Osteocyte (in vitro differentiated cells): Measurements from ENCODE around the gene MORC3. TPM values are rescaled to one million over a fixed set of nuclear protein-coding genes. Genes with fewer than 3 reads are reported as not detected.

Experiments
- DNase-seq: peaks from one replicate; pipeline ENCODE4 v3.0.0; 2021; ENCODE audit warnings: mixed read lengths; ENCODE audit not compliant: unreplicated experiment; ENCODE audit errors: extremely low spot score
- H3K27ac Mint-ChIP-seq: one replicate; pipeline ENCODE4 v1.8.0; 2021; ENCODE audit warnings: mild to moderate bottlenecking, mixed read lengths; ENCODE audit not compliant: unreplicated experiment
- H3K27me3 Mint-ChIP-seq: one replicate; pipeline ENCODE4 v1.8.0; 2021; ENCODE audit warnings: mixed read lengths; ENCODE audit not compliant: unreplicated experiment
- H3K36me3 Mint-ChIP-seq: one replicate; pipeline ENCODE4 v1.8.0; 2021; ENCODE audit warnings: mixed read lengths; ENCODE audit not compliant: unreplicated experiment
- H3K4me1 Mint-ChIP-seq: one replicate; pipeline ENCODE4 v1.8.0; 2021; ENCODE audit warnings: mixed read lengths; ENCODE audit not compliant: unreplicated experiment
- H3K4me3 Mint-ChIP-seq: one replicate; pipeline ENCODE4 v1.8.0; 2021; ENCODE audit warnings: mild to moderate bottlenecking, moderate library complexity, mixed read lengths; ENCODE audit not compliant: unreplicated experiment
- H3K9me3 Mint-ChIP-seq: one replicate; pipeline ENCODE4 v1.8.0; 2021; ENCODE audit warnings: mixed read lengths; ENCODE audit not compliant: unreplicated experiment
- total RNA-seq: library from RNA; stranded (reverse); gene quantifications from 2 replicates; pipeline ENCODE4 v1.2.1, GENCODE V29; 2021
- TF ChIP-seq, protein P1 (sequence below): fragments of 200-600 bp; sonication (generic); IDR thresholded peaks from 2 replicates; pipeline ENCODE4 v1.5.0; 2021; ENCODE audit warnings: antibody characterized with exemption, mild to moderate bottlenecking, moderate library complexity

MORC3 gene
- total RNA-seq, 1 donor from 2014 or later = 27.8 TPM

DNA sequence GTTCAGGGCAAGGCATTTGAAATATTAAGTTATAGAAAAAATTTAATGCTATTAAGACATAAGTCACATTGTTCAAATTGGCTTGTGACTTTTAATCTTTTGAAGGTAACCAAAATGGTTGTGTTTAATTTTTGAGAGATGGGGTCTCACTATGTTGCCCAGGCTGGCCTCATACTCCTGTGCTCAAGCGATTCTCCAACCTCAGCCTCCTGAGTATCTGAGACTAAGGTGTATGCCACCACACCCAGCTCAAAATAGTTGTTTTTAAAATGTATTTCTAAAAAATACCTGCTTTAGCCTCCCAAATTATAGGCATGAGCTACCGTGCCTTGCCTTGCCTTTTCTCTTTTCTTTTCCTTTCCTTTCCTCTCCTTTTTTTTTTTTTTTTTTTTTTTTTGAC, 39.2 kb downstream of the MORC3 start:
- Mint-ChIP-seq H3K4me1 (no peaks in the 10 kb centered on the region), H3K27ac (no peak overlapping the region), H3K27me3 (no peaks in the 10 kb centered on the region), H3K9me3 (no peaks in the 10 kb centered on the region), H3K36me3 (peaks cover 49% of the 10 kb centered on the region), H3K4me3 (no peak overlapping the region)
- TF ChIP-seq, protein P1, sequence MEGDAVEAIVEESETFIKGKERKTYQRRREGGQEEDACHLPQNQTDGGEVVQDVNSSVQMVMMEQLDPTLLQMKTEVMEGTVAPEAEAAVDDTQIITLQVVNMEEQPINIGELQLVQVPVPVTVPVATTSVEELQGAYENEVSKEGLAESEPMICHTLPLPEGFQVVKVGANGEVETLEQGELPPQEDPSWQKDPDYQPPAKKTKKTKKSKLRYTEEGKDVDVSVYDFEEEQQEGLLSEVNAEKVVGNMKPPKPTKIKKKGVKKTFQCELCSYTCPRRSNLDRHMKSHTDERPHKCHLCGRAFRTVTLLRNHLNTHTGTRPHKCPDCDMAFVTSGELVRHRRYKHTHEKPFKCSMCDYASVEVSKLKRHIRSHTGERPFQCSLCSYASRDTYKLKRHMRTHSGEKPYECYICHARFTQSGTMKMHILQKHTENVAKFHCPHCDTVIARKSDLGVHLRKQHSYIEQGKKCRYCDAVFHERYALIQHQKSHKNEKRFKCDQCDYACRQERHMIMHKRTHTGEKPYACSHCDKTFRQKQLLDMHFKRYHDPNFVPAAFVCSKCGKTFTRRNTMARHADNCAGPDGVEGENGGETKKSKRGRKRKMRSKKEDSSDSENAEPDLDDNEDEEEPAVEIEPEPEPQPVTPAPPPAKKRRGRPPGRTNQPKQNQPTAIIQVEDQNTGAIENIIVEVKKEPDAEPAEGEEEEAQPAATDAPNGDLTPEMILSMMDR = no peak
- DNase-seq = no peak

DNA sequence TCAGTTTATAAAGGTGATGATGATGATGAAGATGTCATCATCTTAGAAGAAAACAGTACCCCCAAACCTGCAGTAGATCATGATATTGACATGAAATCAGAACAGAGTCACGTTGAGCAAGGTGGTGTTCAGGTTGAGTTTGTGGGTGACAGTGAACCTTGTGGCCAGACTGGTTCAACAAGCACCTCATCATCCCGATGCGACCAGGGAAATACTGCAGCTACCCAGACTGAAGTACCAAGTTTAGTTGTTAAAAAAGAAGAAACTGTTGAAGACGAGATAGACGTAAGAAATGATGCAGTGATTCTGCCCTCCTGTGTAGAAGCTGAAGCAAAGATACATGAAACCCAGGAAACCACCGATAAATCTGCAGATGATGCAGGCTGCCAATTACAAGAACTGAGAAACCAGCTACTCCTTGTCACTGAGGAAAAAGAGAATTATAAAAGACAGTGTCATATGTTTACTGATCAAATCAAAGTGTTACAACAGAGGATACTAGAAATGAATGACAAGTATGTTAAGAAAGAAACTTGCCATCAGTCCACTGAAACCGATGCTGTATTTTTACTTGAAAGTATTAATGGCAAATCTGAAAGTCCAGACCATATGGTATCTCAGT, 49.2 kb downstream of the MORC3 start:
- Mint-ChIP-seq H3K4me3 (no peak overlapping the region), H3K4me1 (no peaks in the 10 kb centered on the region), H3K27ac (no peak overlapping the region), H3K36me3 (peaks cover 67% of the 10 kb centered on the region), H3K27me3 (no peaks in the 10 kb centered on the region), H3K9me3 (no peaks in the 10 kb centered on the region)
- TF ChIP-seq, protein P1 = no peak
- DNase-seq = no peak

DNA sequence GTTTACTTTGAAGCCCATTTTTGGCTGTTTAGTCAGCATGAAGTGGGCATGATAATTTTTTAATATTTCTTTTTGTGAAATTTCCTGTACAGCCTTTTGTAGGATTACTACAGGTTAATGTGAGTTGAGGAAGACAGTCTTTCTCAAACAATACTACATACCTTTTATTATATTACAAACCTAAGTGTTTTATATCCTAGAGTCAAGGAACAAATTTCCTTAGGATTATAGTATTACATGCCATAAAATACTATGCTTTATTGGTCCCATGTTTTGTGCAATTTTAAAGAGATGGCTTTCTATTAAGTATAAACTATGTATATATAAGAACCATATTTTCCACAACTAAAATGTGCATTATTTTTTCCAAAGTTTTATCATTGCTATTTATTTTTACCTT, 56.0 kb downstream of the MORC3 start:
- H3K4me3 Mint-ChIP-seq = no peak overlapping the region
- DNase-seq = no peak
- peaks cover 39% of the 10 kb centered on the region for H3K36me3 Mint-ChIP-seq
- no peak overlapping the region for H3K27ac Mint-ChIP-seq
- H3K27me3 Mint-ChIP-seq = no peaks in the 10 kb centered on the region
- no peaks in the 10 kb centered on the region for H3K9me3 Mint-ChIP-seq
- TF ChIP-seq, protein P1 = no peak
- no peaks in the 10 kb centered on the region for H3K4me1 Mint-ChIP-seq

DNA sequence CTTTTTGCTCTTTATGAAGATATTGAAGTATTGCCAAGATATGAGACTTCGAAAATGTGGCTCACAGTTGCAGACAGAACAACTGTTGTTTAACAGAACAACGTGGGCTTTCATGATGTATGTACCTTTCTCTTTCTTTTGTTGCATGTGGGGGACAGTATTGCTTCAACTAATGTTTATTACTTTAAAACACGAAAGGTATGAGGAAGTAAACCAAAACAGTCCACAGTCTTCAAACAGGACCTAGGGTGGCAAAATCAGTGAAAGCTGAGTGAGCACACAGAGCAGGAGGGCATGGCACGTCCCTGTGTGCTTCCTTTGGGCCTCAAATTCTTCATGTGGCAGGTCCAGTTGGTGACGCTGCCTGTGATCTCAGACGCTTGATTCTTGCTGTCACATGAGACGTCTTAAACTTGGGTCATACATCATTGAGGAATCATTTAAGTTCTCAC, 57.4 kb downstream of the MORC3 start:
- DNase-seq = no peak
- H3K4me3 Mint-ChIP-seq = no peak overlapping the region
- H3K9me3 Mint-ChIP-seq = no peaks in the 10 kb centered on the region
- peaks cover 5% of the 10 kb centered on the region for H3K4me1 Mint-ChIP-seq
- H3K27ac Mint-ChIP-seq = no peak overlapping the region
- TF ChIP-seq, protein P1 = no peak
- H3K27me3 Mint-ChIP-seq = no peaks in the 10 kb centered on the region
- peaks cover 29% of the 10 kb centered on the region for H3K36me3 Mint-ChIP-seq

DNA sequence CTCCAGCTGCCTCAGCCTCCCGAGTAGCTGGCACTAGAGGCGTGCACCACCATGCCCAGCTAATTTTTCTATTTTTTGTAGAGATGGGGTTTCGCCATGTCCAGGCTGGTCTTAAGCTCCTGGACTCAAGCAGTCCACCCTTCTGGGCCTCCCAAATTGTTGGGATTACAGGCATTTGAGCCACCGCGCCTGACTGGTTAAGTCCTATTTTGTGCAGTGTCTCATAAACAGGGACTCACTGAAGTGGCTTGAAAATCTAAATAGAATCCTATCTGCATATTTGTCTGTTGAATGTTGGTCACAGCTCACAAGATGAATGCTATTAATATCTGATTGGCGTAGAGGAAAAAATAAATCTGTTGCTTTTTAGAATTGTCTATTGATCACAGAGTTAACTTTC, 59.3 kb downstream of the MORC3 start:
- Mint-ChIP-seq H3K9me3 (no peaks in the 10 kb centered on the region), H3K4me1 (peaks cover 5% of the 10 kb centered on the region), H3K27ac (no peak overlapping the region), H3K36me3 (peaks cover 19% of the 10 kb centered on the region), H3K27me3 (no peaks in the 10 kb centered on the region), H3K4me3 (no peak overlapping the region)
- TF ChIP-seq, protein P1 = no peak
- DNase-seq = no peak
